Renal cortex interstitium (tissue), 11 donors: ENCODE data around the gene RGS7. TPM values are rescaled to one million over a fixed set of nuclear protein-coding genes. Genes with fewer than 3 reads are reported as not detected.
A peak's percentile ranks its signal among the peaks of the same experiment; 100 is the strongest.
"Not testable (repeated sequence)": the region's sequence is repeated elsewhere in the genome, so short reads cannot be mapped to it uniquely, and the experiment has no call there.

Source experiments
- DNase-seq, 11 donors: peaks; one replicate each; pipeline ENCODE4 v3.0.0-alpha.2; 2013; ENCODE audit warnings: low read depth in 9 of 11, low spot score in 4 of 11; ENCODE audit errors: extremely low read depth in 1 of 11
- polyA plus RNA-seq, 3 donors: library from polyadenylated mRNA; unstranded; fragments of 120-200 nt; gene quantifications; one replicate each; pipeline ENCODE4 v1.2.1, GENCODE V29; 2013; ENCODE audit not compliant: insufficient read length in 3 of 3

RGS7 gene
- polyA plus RNA-seq, 3 donors, result 5.2 to 5.8 (median 5.6) TPM

DNA sequence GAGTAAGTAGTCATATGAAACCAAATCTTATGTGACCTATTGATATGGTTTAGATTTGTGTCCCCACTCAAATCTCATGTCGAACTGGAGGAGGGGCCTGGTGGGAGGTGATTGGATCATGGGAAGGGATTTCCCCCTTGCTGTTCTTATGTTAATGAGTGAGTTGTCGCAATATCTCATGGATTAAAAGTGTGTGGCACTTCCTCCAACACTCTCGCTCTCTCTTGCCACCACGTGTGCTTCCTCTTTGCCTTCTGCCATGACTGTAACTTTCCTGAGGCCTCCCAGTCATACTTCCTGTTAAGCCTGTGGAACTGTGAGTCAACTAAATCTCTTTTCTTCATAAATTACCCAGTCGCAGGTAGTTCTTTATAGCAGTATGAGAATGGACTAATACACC is 241.2 kb downstream of the RGS7 start:
- DNase-seq, result no peak

DNA sequence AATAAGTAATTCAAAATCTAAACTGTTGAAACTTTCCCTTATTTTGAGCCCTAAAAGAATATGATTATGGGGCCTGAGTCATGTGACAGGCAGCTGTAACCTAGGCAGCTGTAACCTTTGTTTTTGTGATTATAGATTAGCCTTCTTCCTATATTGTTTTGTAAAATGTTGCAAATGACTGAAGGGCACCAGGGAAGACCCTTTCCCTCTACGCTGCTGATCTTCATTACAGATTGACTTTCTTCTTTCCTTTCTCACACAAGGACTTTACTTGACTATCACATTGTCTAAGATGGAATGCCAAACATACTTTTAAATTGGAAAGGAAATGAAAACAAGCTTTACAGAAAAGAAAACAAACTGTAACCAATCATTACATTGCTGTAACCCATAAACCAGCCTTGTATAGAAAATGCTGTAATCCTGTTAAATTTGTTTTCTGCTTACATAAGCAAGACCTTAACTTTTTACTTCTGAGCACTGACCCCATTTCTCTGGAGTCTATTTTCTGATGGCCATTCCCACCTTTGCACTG is 242.2 kb downstream of the RGS7 start:
- no peak for DNase-seq

DNA sequence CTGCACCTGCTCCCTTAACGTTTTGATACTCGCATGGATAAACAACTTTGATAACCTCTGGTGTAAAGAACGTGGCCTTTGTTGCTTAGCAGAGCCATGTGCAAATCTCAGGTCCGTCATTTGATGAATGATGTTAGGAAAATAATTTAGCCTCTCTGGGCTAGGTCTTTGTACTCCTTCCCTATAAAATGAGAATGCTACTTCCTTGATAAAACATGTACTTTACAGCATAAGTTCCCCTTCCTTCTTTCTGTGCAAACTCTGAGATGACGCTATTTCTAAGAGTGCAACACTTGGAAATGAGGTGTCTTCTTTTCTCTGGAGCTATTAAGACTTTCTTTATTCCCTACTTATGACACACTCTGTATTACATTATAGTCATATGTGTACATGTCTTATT is 243.4 kb downstream of the RGS7 start:
- no peak for DNase-seq

DNA sequence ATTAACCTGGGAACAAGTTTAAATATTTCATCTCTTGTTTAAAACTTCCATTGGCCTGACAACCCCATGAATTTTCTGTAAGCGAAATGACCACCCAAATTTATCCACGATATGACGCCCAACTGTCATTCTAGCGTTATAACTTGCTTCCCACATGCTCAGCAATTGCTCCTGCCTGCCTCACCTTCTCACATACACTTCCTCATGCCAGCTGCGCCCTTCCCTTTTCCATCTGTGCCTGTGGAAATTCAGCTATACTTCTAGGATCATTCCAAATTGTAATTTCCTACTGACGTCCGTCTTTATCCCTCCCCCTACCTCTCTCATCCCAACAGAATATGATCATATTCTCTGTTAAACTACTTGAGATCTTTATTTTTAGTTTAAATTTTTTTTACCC is 248.0 kb downstream of the RGS7 start:
- DNase-seq, result no peak

DNA sequence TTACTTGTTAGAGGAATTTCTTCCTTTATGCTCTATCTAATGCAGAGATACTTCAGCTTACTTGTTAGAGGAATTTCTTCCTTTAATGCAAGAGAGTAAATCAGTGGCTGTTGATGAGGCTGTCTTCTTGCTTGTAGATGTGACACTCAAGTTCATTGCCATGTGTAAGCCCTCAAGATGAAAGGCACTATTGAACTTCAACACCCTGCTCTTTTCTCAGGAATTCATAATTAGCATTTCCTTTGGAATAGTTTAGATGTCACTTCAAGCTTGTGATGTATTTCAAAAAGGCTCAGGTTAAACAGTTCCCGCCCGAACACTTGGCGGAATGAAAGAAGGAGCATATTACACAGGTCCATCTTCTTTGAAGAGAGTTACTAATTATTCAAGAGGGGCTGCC is 251.9 kb downstream of the RGS7 start:
- DNase-seq, result no peak

DNA sequence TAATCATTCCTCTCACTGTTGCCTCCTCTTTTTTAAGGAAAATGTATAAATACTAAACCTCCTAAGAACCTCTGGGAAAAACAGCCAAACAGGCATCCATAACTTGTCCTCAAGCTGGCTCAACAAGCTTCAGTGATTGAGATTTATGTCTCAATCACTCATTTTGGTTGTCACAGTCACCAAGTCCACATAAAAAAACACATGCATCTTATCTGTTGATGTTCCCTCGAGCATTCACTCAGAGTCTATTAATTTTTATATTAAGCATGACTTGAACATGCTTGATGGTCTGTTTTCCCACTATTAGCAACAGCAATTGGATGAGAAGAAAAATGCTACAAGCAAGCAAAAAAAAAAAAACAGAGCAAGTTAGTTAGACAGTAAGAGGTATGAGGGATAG is 254.3 kb downstream of the RGS7 start:
- DNase-seq, result no peak

DNA sequence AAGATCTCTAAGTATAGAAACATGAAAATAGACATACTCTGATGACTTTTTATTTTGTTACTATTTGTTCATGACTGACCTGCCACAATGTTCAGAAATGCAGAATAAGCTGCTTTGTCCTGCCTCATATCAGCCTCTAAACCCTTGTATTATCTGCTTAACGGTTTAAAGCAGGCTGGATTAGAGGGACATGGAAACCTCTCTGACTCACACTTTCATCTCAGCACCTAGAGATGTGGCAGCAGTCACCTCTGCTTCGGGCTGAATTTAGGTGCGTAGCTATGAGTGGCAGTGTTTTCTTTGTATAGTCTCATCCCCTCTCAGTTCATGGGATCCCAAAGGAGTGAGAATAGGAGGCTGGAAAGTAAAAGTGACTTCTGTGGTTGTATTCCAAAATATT is 255.4 kb downstream of the RGS7 start:
- no peak for DNase-seq

DNA sequence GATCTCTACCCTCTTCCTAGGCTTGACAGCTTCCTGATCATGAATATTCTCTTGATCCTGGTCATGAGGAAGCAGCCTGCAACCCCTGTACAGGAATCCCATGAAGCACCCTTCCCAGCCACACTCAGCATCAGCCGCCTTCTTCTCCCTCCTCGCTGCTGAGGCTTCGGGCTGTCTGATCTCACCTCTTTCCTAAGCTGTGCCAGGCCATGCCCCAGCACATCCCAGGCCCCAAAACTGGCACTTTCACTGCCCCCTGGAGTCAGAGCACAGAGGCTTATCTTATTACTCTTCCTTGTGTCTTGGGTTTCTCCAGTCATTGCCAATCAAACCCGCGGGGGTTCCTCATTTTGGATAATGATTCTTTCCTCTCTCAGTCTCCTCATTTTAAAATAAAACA is 259.5 kb downstream of the RGS7 start:
- DNase-seq, result no peak

DNA sequence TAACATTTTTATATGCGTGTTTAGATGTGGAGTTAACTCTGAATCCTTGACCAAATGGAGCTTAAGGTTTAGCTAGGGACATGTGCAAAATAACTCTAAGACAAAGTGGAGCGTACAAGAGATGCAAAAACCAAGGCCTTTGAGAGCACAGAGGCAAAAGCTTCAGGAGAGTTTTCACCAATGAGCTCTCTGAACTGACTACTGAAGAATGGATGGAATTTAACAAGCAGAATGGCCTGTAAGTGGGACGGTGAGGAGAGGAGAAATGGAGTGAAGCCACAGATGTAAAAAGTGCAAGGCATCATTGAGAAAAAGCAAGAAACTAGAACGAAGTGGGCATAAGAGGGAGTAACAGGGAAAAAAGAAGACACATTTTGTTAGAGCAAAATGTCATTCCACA is 260.0 kb downstream of the RGS7 start:
- no peak for DNase-seq

DNA sequence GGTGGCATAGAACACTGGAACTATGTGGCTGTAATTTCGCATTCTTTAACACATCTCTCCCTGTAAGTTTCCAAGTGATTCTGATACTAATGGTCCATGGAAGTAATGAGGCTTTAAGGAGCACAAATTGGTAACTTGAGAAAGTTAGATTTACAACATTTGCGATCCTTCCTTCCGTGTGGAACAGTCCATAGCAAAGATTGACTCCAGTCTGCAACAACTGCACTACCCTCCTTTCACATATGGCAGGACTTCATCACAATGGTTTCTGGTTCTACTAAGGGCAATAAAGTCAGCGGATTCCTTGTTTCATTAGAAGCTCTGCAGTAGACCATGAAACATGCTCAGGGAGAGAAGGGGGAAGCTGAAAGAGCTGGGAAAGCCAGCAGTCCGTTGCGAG is 261.2 kb downstream of the RGS7 start:
- peak in 4 of 11 donors; percentile 26 to 51 (median 32) for DNase-seq

DNA sequence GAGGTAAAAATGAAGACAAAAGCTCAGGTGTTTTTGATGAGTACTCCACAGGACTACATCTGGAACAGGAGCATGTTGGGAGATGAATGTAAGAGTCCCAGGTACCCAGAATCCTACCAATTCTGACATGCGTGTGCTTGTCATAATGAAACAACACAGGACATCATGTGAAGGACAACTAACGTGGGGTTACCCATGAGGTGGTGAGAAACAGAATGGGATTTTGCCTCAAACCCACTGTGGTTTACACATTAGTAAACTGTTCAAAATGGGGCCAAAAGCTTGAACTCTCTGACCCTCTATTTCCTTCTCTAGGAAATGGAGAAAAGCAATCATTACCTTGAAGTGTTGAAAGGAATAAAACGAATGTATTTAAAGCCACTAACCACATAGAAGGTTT is 266.2 kb downstream of the RGS7 start:
- DNase-seq, result no peak

DNA sequence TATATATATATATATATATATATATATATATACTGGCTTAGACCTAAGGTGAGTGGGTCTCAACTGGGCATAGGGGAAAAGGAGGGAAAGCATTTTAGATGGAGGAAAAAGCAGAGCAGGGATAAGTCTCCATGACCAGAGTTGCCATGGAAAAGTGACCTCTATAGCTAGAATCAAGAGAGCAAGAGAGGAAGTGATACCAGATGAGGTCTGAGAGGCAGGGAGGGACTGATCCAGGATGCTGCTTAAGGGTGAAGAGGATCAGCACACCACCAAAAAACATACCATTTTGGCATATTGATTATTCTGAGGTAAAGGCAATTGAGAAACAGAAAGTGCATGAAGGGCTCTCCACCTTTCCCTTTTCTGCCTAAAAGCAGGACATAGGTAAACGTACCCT is 267.9 kb downstream of the RGS7 start:
- DNase-seq, result not testable (repeated sequence)

DNA sequence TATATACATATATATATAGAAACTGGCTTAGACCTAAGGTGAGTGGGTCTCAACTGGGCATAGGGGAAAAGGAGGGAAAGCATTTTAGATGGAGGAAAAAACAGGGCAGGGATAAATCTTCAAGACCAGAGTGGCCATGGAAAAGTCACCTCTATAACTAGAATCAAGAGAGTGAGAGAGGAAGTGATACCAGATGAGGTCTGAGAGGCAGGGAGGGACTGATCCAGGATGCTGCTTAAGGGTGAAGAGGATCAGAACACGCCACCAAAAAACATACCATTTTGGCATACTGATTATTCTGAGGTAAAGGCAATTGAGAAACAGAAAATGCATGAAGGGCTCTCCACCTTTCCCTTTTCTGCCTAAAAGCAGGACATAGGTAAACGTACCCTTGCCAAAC is 268.9 kb downstream of the RGS7 start:
- DNase-seq, result not testable (repeated sequence)

DNA sequence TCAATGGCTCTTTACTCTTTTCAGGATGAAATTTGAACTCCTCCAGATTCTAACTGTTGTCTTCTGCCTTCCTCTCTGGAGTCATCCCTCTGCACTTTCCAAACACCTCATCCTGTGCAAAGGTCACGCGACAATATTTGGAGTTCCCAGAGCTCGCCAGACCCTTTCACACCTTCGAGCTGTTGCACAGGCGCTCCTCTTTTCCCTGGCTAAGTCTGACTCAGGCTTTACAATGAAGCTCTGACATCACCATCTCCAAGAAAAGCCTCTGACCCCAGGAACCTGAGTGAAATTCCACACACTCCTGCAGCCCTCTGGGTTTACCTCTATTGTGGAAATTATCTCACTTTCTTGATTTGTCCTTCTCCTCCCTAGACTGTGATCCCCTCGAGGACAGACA is 270.3 kb downstream of the RGS7 start:
- no peak for DNase-seq

DNA sequence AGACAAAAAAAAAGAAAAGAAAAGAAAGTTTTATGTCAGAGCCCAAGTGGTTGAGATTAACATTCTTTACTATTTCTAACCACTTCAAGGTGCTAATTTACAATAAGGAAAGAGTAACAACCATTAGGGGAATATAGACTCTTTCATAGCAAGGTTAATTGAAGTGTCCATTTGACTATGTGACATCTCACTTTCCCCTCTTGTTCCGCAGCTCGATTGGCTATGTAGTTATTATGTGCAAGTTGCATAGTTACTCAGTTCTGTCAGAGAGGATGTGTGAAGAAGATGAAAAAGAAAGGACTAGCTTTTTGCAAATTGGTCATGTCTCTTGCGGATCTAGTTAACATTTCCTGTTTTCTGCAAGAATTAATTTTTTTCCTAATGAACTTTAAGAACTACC is 273.7 kb downstream of the RGS7 start:
- DNase-seq, result no peak

DNA sequence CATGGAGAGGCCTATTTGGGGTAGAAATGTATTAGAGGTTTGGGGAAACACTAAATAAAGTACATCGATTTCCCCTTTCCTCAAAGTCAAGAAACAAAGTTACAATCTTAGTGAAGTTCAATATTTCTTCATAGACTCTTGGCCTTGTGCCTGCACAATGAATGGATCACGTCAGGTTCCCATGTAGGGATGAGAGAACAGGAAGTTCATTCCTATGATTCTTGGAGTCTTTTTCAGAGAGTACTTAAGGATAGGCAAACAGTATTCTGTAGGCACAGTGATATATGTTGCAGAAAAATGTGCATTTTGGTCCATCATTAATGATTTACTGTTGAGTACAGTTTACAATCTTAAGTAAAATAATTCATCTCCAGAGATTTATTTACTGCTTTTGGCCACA is 275.5 kb downstream of the RGS7 start:
- no peak for DNase-seq

DNA sequence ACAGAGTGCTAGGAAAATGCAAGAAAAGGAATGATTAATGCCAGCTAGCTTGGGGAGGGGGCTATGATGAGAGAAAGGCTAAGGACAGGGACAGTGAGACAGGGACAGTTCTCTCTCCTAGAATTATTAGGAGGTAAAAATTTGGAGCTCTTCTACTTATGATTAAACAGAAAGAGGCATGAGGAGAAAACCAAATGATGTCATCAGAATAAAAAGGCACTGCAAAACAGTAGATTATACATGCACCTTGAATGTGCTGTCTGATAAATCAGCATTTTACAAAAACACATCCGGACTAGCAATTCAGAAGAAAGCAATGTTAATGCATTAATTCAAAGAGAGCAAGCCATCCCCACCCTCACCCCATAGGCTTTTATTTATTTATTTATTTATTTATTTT is 277.5 kb downstream of the RGS7 start:
- no peak for DNase-seq

DNA sequence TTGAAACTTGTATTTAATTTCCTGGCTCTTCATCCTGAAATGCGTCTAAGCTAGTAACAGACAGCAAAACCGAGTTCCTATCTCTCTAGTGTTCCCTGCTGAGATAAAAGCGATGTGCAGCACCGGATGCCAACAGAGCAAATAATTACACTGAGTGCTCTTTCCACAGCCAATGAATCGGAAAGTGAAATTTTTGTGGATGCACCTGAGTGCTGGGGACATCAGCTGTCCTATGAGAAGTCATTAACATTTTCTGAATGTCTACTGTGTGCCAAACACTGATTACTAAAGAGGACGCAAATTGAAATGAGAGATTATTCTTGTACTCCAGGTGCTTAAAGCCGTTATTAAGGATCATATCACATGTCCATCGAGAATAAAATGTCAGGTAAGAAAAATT is 278.0 kb downstream of the RGS7 start:
- DNase-seq, result no peak

DNA sequence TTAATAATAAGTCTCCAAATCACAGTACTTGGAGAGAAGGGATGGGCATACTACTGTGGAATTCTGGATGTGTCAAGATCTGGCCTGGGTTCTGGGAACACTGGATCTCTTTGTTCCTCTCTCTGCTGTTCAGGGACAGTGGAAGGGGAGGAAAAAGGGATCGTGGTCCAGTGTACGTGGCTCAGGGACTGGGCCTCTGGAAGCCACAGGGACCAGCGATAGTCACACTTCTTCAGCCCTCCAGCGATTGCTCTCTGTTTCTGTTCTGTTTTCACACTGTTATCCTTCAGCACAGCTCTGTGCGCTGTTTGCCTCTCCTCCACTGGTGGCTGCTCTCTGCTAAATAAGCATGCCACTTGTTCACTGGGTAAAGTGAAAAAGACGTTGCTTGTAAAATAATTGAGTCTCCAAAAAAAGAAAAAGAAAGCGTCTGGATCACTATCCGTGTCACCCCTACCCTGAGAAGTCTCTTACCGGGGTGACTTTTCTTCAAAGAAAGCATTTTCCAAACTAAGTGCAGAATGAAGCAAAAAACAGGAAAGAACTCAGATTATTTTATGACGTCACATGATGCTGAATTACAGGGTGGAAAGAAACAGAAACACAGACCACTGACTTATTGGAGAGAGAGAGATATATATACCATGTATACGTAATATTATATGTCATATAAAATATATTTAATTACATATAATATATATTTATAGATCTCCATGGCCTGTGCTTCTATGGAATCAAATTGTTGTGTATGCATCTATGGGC is 279.4 kb downstream of the RGS7 start:
- no peak for DNase-seq

DNA sequence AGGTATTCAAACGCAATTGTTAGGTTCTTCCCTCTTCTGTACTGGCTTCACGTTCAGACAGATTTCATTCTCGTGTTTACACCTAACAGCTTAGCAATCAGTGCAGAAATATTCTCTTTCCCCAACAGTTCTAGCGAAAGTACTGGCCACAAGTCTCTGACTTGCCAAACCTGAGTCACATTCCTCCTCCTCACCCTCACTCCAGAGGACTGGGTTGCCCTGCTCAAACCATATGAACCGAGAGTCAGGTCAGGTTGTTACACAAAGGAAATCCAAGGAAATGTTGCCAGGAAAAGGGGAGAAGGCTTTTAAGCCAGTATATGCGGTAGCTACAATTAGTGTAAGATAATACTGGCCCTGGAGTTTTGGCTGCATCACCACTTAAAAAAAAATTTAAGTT is 282.5 kb downstream of the RGS7 start:
- DNase-seq, result no peak

DNA sequence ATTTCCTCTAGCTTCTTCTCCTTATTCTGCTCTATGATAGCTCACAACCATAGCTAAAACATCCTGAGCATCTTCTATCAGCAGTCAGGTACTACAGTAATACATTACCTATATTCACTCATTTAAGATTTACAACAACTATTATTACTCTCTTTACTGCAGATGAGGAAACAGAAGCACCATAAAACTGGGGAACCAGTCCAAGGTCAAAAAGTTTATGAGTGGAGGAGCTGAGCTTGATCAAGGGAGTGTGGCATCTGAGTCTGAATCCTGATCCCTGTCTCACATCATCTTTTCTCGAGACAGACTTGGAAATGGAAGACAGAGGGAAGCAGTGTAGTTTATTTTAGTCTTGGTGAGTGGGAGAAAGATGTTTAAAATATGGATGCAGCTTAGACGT is 288.6 kb downstream of the RGS7 start:
- DNase-seq, result no peak
